ENCODE results near the gene PRSS8. TPM values are rescaled to one million over a fixed set of nuclear protein-coding genes. Genes with fewer than 3 reads are reported as not detected.

Gene PRSS8
- total RNA-seq, 2 experiments from 2014 or later: not detected

DNA sequence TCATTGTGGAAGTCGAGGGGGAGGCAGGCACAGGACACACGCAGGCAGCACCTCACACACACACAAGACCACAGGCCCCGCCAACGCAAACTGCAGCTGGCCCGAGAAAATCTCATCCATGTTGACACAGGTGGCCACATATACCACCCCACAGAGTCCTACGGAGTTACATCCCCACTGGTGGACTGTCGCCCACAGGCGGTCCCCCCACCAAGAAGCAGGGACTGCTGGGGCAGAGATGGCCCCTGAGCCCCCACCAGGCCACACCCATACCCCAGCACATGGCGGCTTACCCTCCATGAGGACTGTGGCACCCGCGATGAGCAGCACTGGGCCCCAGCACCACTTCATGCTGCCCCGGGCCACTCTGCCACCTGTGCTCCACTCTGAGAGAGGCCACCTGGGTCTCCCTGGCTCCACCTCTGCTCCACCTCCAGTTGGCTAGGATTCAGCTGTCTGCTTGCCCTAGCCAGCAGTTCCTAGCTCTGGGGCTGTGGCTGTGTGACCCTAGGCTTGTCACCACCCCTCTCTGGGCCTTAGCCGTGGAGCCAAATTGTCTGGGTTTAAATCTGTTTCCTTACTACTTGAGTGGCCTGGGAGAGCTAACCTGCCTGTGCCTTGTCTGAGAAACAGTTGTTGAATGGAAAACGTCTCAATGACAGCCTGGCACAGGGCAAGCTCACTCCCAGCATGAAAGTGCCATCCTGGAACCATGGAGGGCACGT is 46.9 kb downstream of the PRSS8 start, which contains the start of gene PRSS53:
PRSS53 (minus strand) TSS at position 485 of the 725 bp plus-strand sequence; CDS start at position 351, 134 bp downstream.
- ChIA-PET CTCF (no interaction called here), POLR2A (interaction anchor here (3.5 kb wide), 1 partner anchor 15 kb away, joined by 10 read pairs; the partner anchor contains the start of genes ZNF646 and ZNF668)
- peaks cover 11% of the 10 kb centered on the region for H3K4me1 Mint-ChIP-seq
- H3K4me3 Mint-ChIP-seq: no peak within 1 kb of the TSS
- peaks cover 14% of the 10 kb centered on the region for H3K36me3 Mint-ChIP-seq (ENCODE audit: low read depth)
- DNase-seq: no peak
- no peaks in the 10 kb centered on the region for H3K9me3 Mint-ChIP-seq
- no peak within 1 kb of the TSS for H3K27ac Mint-ChIP-seq
- H3K27me3 Mint-ChIP-seq: no peaks in the 10 kb centered on the region

DNA sequence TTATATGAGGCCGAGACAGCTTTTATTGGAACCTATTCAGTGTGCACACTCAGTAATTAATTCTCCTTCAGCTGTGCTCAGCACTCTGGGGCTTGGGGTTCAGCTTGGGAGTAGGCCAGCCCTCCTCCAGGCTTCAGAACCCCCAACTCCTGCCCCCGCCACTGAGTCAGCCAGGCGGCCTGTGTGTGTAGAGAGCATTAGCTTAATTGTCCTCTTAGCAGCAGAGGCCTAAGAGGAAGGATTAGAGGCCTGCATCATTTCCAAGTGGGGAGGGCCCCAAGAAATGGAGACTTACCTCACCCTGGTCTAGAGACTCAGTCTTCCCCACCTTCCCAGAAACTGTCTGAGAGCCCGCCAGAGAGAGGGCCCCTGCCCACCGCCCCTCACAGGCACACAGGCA is 47.6 kb downstream of the PRSS8 start:
- Mint-ChIP-seq H3K4me1 (peaks cover 7% of the 10 kb centered on the region), H3K27me3 (no peaks in the 10 kb centered on the region)
- CTCF ChIA-PET: no interaction called here

DNA sequence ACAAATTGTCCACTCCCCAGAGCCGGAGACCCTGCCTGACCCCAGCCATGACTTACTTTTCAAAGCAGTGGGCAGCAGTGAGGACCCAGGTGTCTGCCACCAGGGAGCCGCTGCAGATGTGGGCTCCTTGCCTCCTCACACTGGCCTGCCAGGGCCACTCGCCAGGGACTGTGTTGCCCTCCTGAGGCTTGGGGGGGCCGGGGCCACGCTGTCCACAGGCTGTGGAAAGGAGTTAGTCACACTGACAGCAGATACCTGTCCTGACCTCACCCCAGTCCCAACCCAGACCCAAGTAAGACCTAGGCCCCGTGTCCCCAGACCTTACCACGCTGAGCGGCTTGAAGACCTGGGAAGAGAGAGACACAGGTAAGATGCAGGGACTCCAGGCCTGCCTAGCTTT is 48.0 kb downstream of the PRSS8 start:
- H3K9me3 Mint-ChIP-seq: no peaks in the 10 kb centered on the region
- H3K4me1 Mint-ChIP-seq: peaks cover 2% of the 10 kb centered on the region
- no peak overlapping the region for H3K4me3 Mint-ChIP-seq
- DNase-seq: no peak
- CTCF ChIA-PET: interaction anchor here (0.6 kb wide), 1 partner anchor 14 kb away, joined by 9 read pairs; no protein-coding TSS in a partner anchor
- H3K36me3 Mint-ChIP-seq (ENCODE audit: low read depth): peaks cover 16% of the 10 kb centered on the region
- H3K27ac Mint-ChIP-seq: no peak overlapping the region
- H3K27me3 Mint-ChIP-seq: no peaks in the 10 kb centered on the region
- POLR2A ChIA-PET: interaction anchor here (3.5 kb wide), 1 partner anchor 14 kb away, joined by 10 read pairs; the partner anchor contains the start of genes ZNF646 and ZNF668

More for the DNA sequence above, 47.6 kb downstream of the PRSS8 start:
- Mint-ChIP-seq H3K36me3 (ENCODE audit: low read depth) (peaks cover 14% of the 10 kb centered on the region), H3K27ac (no peak overlapping the region), H3K4me3 (no peak overlapping the region), H3K9me3 (no peaks in the 10 kb centered on the region)
- DNase-seq: no peak
- POLR2A ChIA-PET: interaction anchor here (3.5 kb wide), 1 partner anchor 14 kb away, joined by 10 read pairs; the partner anchor contains the start of genes ZNF646 and ZNF668

DNA sequence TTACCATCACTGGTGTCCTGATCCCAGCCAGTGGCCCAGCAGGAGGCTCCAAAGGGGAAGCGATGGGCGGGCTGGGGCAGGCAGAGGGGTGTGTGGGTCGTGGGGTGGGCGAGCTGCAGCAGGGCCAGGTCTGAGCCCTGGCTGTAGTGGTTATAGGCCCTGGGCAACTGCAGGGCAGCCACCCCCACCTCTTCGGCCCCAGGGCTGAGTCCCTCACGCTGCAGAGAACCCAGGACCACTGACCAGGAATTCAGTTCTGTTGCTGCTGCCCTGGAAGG is 49.0 kb downstream of the PRSS8 start:
- peaks cover 2% of the 10 kb centered on the region for H3K4me1 Mint-ChIP-seq
- no peak for DNase-seq
- H3K9me3 Mint-ChIP-seq: no peaks in the 10 kb centered on the region
- no peak overlapping the region for H3K27ac Mint-ChIP-seq
- ChIA-PET POLR2A (interaction anchor here (1.0 kb wide), 1 partner anchor 10 kb away, joined by 3 read pairs; no protein-coding TSS in a partner anchor), CTCF (no interaction called here)
- H3K27me3 Mint-ChIP-seq: no peaks in the 10 kb centered on the region
- no peak overlapping the region for H3K4me3 Mint-ChIP-seq
- H3K36me3 Mint-ChIP-seq (ENCODE audit: low read depth): peaks cover 20% of the 10 kb centered on the region

DNA sequence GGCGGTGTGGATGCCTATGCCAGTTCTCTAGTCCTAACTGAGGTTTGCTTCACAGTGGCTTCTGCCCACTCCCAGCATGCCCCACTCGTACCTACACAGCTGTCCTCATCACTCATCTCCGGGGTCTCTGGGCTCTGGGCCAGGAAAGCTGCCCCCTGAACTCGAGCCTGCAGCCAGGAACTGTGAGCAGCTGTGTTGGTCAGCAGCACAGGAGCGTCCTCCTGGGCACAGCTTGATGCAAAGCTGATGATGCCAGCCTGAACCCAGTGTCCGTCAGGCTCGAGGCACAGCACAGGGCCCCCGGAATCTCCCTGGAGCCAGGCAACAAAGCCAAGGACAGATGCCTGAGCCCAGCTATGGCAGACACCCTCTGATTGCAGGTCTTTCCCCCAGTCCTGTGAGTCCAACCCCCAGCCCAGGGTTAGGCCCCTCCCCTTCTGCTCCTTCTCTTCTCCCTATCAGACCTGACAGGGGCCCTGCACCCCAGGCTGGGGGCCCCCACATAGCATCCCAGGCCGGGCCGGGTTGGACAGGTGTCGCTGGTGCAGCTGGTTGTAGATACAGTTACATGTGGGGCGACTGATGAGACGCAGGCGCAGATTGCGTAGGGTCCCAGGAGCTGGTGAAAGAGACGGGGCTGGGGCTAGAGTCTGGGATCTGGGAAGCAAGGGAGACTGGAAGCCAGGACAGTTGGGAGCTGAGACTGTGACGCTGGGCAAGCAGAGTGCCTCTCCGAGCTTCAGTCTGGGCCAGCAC is 49.5 kb downstream of the PRSS8 start:
- H3K27ac Mint-ChIP-seq: no peak overlapping the region
- no peaks in the 10 kb centered on the region for H3K27me3 Mint-ChIP-seq
- peaks cover 20% of the 10 kb centered on the region for H3K36me3 Mint-ChIP-seq (ENCODE audit: low read depth)
- no peak for DNase-seq
- CTCF ChIA-PET: no interaction called here
- no peak overlapping the region for H3K4me3 Mint-ChIP-seq
- peaks cover 2% of the 10 kb centered on the region for H3K4me1 Mint-ChIP-seq
- H3K9me3 Mint-ChIP-seq: no peaks in the 10 kb centered on the region
- POLR2A ChIA-PET: interaction anchor here (1.0 kb wide), 1 partner anchor 9 kb away, joined by 3 read pairs; no protein-coding TSS in a partner anchor

DNA sequence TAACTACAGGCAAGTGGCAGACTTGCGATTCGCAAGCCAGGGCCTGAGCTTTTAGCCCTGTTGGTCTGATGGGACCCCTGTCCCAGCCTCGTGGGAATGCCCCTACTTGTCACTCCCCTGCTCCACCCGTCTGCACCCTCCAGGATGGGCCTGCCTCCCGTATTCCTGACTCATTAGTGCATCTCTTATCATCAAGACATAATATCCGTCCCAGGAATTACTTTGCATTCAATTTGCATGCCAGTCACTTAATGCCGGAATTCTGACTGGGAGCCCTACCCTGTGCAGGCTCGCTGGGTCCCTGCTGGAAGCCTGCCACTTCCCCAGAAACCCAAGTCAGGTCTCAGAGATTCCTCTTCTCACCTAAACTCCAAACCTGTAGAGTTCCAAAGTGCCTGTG is 50.1 kb downstream of the PRSS8 start:
- DNase-seq: no peak
- Mint-ChIP-seq H3K27me3 (no peaks in the 10 kb centered on the region), H3K36me3 (ENCODE audit: low read depth) (peaks cover 21% of the 10 kb centered on the region), H3K4me3 (no peak overlapping the region), H3K4me1 (peaks cover 7% of the 10 kb centered on the region), H3K27ac (no peak overlapping the region), H3K9me3 (no peaks in the 10 kb centered on the region)
- ChIA-PET POLR2A (no interaction called here), CTCF (no interaction called here)

DNA sequence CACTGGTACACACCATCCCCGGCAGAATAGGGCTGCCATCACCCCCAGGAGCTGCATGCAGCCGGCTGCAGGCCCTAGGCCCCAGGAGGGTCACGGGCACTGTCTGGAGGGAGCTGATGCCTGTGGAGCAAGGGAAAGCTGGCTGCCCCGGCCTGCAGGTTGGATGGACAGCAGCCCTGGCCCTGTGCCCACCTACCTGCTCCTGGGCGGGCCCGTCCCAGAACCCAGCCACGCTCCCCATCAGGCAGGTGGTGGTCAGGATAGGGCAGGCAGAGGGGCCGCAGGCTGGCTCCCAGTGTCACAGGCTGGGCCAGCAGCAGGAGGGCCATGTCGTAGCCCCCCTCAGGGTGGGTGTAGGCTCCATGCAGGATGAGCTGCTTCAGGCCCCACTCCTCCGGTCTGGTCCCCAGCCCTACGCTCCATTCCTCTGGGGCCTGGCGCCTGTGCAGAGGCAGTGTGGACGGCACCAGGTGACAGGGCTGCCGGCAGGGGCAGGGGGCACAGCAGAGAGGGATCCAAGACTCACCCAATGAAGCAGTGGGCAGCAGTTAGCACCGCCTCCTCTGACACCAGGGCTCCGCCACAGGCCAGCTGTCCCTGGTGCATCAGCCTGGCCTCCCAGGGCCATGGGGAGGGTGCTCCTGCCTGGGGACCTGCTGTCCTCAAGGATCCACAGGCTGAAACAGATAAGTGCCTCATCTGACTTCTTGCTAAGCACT is 50.8 kb downstream of the PRSS8 start:
- no peak for DNase-seq
- H3K9me3 Mint-ChIP-seq: no peaks in the 10 kb centered on the region
- peaks cover 22% of the 10 kb centered on the region for H3K36me3 Mint-ChIP-seq (ENCODE audit: low read depth)
- H3K4me1 Mint-ChIP-seq: peaks cover 7% of the 10 kb centered on the region
- ChIA-PET CTCF (no interaction called here), POLR2A (interaction anchor here (1.8 kb wide), 1 partner anchor 11 kb away, joined by 7 read pairs; the partner anchor contains the start of genes ZNF646 and ZNF668)
- no peak overlapping the region for H3K27ac Mint-ChIP-seq
- H3K4me3 Mint-ChIP-seq: no peak overlapping the region
- no peaks in the 10 kb centered on the region for H3K27me3 Mint-ChIP-seq

DNA sequence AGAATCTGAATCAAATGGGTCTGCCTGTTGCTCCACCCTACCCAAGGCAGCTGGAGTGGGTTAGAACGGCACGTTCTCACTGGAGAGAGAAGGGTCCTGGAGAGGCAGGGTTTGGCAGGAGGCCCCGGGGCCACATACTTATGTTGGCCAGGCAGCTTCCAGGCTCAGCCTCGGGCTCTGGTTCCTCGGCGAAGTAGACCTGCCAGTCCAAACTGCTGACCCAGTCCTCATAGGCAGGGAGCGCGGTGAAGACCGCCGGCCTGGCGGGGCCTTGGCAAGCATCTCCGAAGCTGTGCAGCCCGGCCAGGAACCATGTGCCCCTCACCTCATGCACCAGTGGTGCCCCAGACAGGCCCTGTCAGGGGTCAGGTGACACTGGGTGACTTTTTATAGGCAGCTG is 51.5 kb downstream of the PRSS8 start:
- H3K36me3 Mint-ChIP-seq (ENCODE audit: low read depth): peaks cover 30% of the 10 kb centered on the region
- no peak for DNase-seq
- no peak overlapping the region for H3K4me3 Mint-ChIP-seq
- no peak overlapping the region for H3K27ac Mint-ChIP-seq
- H3K4me1 Mint-ChIP-seq: peaks cover 8% of the 10 kb centered on the region
- no peaks in the 10 kb centered on the region for H3K27me3 Mint-ChIP-seq
- POLR2A ChIA-PET: interaction anchor here (1.8 kb wide), 1 partner anchor 10 kb away, joined by 7 read pairs; the partner anchor contains the start of genes ZNF646 and ZNF668
- CTCF ChIA-PET: no interaction called here
- H3K9me3 Mint-ChIP-seq: no peaks in the 10 kb centered on the region

DNA sequence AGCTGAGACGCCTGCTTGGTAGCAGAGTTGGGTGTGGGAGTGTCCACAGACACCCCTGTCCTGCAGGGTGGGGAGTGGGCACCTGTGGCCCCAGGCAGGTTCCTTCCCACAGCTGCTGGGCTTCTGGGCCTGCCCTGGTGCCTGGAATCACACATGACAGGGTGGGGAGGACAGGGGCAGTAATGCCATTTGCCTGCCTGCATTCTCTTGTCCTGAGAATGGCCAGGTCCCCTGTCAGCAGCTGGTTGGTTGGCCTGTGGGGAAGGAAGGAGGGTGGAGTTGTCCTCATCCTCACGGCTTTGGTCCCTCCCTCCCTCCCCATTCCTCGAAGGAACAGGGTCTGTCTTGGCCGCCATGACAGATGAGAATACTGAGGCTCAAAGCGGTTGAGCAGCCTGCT is 52.0 kb downstream of the PRSS8 start:
- ChIA-PET CTCF (no interaction called here), POLR2A (interaction anchor here (1.8 kb wide), 1 partner anchor 10 kb away, joined by 7 read pairs; the partner anchor contains the start of genes ZNF646 and ZNF668)
- no peaks in the 10 kb centered on the region for H3K9me3 Mint-ChIP-seq
- DNase-seq: no peak
- H3K27ac Mint-ChIP-seq: no peak overlapping the region
- peaks cover 34% of the 10 kb centered on the region for H3K36me3 Mint-ChIP-seq (ENCODE audit: low read depth)
- no peak overlapping the region for H3K4me3 Mint-ChIP-seq
- H3K4me1 Mint-ChIP-seq: peaks cover 11% of the 10 kb centered on the region
- no peaks in the 10 kb centered on the region for H3K27me3 Mint-ChIP-seq

DNA sequence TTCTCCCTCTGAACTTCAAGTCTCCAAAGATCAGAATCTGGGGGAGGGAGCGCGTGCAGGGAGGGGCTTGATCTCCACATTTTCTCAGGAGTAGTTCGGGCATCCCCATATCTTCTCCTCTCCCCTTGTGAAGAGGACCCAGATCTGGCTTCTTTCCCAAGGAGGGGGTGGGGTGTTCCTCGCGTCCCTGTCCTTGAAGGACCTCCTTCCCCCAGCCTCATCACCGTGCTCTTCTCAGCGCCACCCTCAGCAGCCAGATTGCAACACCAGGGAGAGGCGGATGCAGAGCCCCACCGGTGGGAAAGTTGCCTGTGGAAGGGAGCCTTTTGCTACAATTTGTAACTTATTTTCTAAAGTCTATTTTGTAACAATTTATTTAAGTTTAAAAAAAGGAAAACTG is 52.4 kb downstream of the PRSS8 start:
- no peak for DNase-seq
- H3K4me3 Mint-ChIP-seq: no peak overlapping the region
- H3K27ac Mint-ChIP-seq: no peak overlapping the region
- peaks cover 12% of the 10 kb centered on the region for H3K4me1 Mint-ChIP-seq
- H3K9me3 Mint-ChIP-seq: no peaks in the 10 kb centered on the region
- ChIA-PET POLR2A (interaction anchor here (1.8 kb wide), 1 partner anchor 9 kb away, joined by 7 read pairs; the partner anchor contains the start of genes ZNF646 and ZNF668), CTCF (no interaction called here)
- no peaks in the 10 kb centered on the region for H3K27me3 Mint-ChIP-seq
- peaks cover 39% of the 10 kb centered on the region for H3K36me3 Mint-ChIP-seq (ENCODE audit: low read depth)

DNA sequence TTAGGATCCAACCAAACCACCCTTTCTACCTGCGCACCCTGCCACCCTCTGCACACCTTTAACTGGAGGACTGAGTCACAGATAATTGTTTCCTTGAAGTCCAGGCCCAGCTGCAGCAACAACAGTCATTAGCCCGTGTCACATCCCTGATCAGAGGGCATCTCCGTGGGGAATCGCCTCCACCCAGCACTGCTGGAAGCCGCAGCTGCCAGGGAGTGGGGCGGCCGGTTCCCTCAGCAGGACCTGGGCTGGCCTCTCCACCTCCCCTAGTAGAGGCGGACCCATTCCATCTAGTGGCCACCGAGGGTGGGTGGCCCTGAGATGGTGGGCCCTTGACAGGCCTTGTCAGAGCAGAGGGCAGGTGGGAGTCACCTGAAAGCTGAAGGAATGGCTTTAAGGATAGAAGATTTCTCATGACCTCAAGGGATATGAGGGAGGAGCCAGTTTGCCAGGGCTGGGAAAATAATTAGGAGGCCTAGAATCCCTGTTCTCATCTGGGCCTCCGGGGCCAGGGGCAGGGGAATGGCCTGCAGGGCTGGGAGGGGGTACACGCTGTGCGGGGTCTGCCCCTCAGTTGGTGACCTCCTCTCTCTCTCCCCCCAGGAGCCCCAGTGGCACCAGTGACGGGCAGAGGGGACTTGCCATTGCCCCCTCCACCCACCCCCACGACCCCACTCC is 53.0 kb downstream of the PRSS8 start:
- Mint-ChIP-seq H3K4me1 (peaks cover 13% of the 10 kb centered on the region), H3K36me3 (ENCODE audit: low read depth) (peaks cover 45% of the 10 kb centered on the region), H3K27ac (no peak overlapping the region), H3K27me3 (no peaks in the 10 kb centered on the region), H3K4me3 (no peak overlapping the region), H3K9me3 (no peaks in the 10 kb centered on the region)
- DNase-seq: no peak
- POLR2A ChIA-PET: no interaction called here
- CTCF ChIA-PET: no interaction called here
